ENCODE results near the gene ENDOV.
A peak's percentile ranks its signal among the peaks of the same experiment; 100 is the strongest.

ENDOV gene

GRCh38 chr17:80432961-80433550, 18.1 kb downstream of the ENDOV start:
- no peak for DNase-seq

- no peak for DNase-seq
Measured at GRCh38 chr17:80433916-80434666, 19.1 kb downstream of the ENDOV start.

- DNase-seq: no peak
Measured at GRCh38 chr17:80437532-80437931, 22.6 kb downstream of the ENDOV start.

- no peak for DNase-seq
Measured at GRCh38 chr17:80438806-80439205, 23.8 kb downstream of the ENDOV start.

- no peak for DNase-seq
Measured at GRCh38 chr17:80439499-80439898, 24.5 kb downstream of the ENDOV start.

GRCh38 chr17:80441133-80441578, 26.2 kb downstream of the ENDOV start:
- peak; percentile 58 to 59 for DNase-seq

GRCh38 chr17:80441598-80442322, 26.8 kb downstream of the ENDOV start:
- no peak for DNase-seq

GRCh38 chr17:80442323-80442659, 27.3 kb downstream of the ENDOV start:
- no peak for DNase-seq

GRCh38 chr17:80442764-80443163, 27.8 kb downstream of the ENDOV start:
- no peak for DNase-seq

- no peak for DNase-seq
Measured at GRCh38 chr17:80443498-80443897, 28.5 kb downstream of the ENDOV start.

- no peak for DNase-seq
Measured at GRCh38 chr17:80443916-80444643, 29.1 kb downstream of the ENDOV start.

- DNase-seq: no peak
Measured at GRCh38 chr17:80444644-80444979, 29.6 kb downstream of the ENDOV start.

GRCh38 chr17:80445007-80445725, 30.2 kb downstream of the ENDOV start:
- DNase-seq: no peak

- DNase-seq: no peak
Measured at GRCh38 chr17:80445726-80446110, 30.8 kb downstream of the ENDOV start.

GRCh38 chr17:80446645-80447405, 31.9 kb downstream of the ENDOV start:
- no peak for DNase-seq

- DNase-seq: no peak
Measured at GRCh38 chr17:80447790-80448189, 32.8 kb downstream of the ENDOV start.

GRCh38 chr17:80449194-80449929, 34.4 kb downstream of the ENDOV start:
- DNase-seq: no peak

GRCh38 chr17:80449930-80450576, 35.1 kb downstream of the ENDOV start:
- DNase-seq: no peak

- DNase-seq: no peak
Measured at GRCh38 chr17:80451104-80451775, 36.3 kb downstream of the ENDOV start.
